ES-I3 (cell line): ENCODE results near the gene GALNT13.

Source experiments
- H3K36me3 ChIP-seq: 2 replicates; pipeline ENCODE4 v1.6.1; 2013; ENCODE audit warnings: mild to moderate bottlenecking, low read length, control low read depth, moderate library complexity; ENCODE audit not compliant: insufficient read depth
- H3K4me1 ChIP-seq: 2 replicates; pipeline ENCODE4 v1.6.1; 2013; ENCODE audit warnings: mild to moderate bottlenecking, control low read depth, low read length; ENCODE audit not compliant: insufficient read depth
- H3K9ac ChIP-seq: 2 replicates; pipeline ENCODE4 v1.6.1; 2013; ENCODE audit warnings: low read depth, mild to moderate bottlenecking, low read length, moderate library complexity
- H3K9me3 ChIP-seq: 2 replicates; pipeline ENCODE4 v1.6.1; 2013; ENCODE audit warnings: mild to moderate bottlenecking, low read length, moderate library complexity; ENCODE audit not compliant: control insufficient read depth, insufficient read depth

Gene GALNT13

GRCh38 chr2:153986488-153987229 lies 114.9 kb downstream of the GALNT13 start:
- Histone ChIP-seq H3K9me3 (no peaks in the 10 kb centered on the region), H3K36me3 (no peaks in the 10 kb centered on the region), H3K4me1 (peaks cover 19% of the 10 kb centered on the region), H3K9ac (no peak overlapping the region)

- Histone ChIP-seq H3K9ac (no peak overlapping the region), H3K4me1 (peaks cover 17% of the 10 kb centered on the region), H3K36me3 (no peaks in the 10 kb centered on the region), H3K9me3 (no peaks in the 10 kb centered on the region)
Measured at GRCh38 chr2:153990771-153991170, 119.0 kb downstream of the GALNT13 start.

GRCh38 chr2:154013514-154013913 lies 141.8 kb downstream of the GALNT13 start:
- Histone ChIP-seq H3K36me3 (no peaks in the 10 kb centered on the region), H3K9ac (no peak overlapping the region), H3K9me3 (no peaks in the 10 kb centered on the region; the same call in 1 of the 2 replicates), H3K4me1 (no peaks in the 10 kb centered on the region)

GRCh38 chr2:154015233-154015632 lies 143.5 kb downstream of the GALNT13 start:
- H3K9me3 ChIP-seq, result no peaks in the 10 kb centered on the region
- no peaks in the 10 kb centered on the region for H3K36me3 ChIP-seq
- no peak overlapping the region for H3K9ac ChIP-seq
- no peaks in the 10 kb centered on the region for H3K4me1 ChIP-seq

- H3K9ac ChIP-seq, result no peak overlapping the region
- H3K9me3 ChIP-seq, result no peaks in the 10 kb centered on the region
- H3K4me1 ChIP-seq, result no peaks in the 10 kb centered on the region
- no peaks in the 10 kb centered on the region for H3K36me3 ChIP-seq
Measured at GRCh38 chr2:154029504-154029903, 157.8 kb downstream of the GALNT13 start.

GRCh38 chr2:154032220-154032619 lies 160.5 kb downstream of the GALNT13 start:
- Histone ChIP-seq H3K36me3 (no peaks in the 10 kb centered on the region), H3K9ac (no peak overlapping the region), H3K4me1 (no peaks in the 10 kb centered on the region), H3K9me3 (no peaks in the 10 kb centered on the region)

GRCh38 chr2:154046493-154046892 lies 174.8 kb downstream of the GALNT13 start:
- Histone ChIP-seq H3K36me3 (no peaks in the 10 kb centered on the region), H3K9me3 (no peaks in the 10 kb centered on the region), H3K9ac (no peak overlapping the region), H3K4me1 (no peaks in the 10 kb centered on the region)

GRCh38 chr2:154048905-154049304 lies 177.2 kb downstream of the GALNT13 start:
- no peak overlapping the region for H3K9ac ChIP-seq
- H3K36me3 ChIP-seq, result no peaks in the 10 kb centered on the region
- H3K9me3 ChIP-seq, result no peaks in the 10 kb centered on the region
- no peaks in the 10 kb centered on the region for H3K4me1 ChIP-seq

- no peaks in the 10 kb centered on the region for H3K36me3 ChIP-seq
- H3K9me3 ChIP-seq, result no peaks in the 10 kb centered on the region
- H3K4me1 ChIP-seq, result no peaks in the 10 kb centered on the region
- no peak overlapping the region for H3K9ac ChIP-seq
Measured at GRCh38 chr2:154049561-154049960, 177.8 kb downstream of the GALNT13 start.

GRCh38 chr2:154067124-154067523 lies 195.4 kb downstream of the GALNT13 start:
- Histone ChIP-seq H3K9ac (no peak overlapping the region), H3K9me3 (no peaks in the 10 kb centered on the region; the same call in none of the 2 replicates), H3K36me3 (no peaks in the 10 kb centered on the region), H3K4me1 (no peaks in the 10 kb centered on the region)

GRCh38 chr2:154078926-154079325 lies 207.2 kb downstream of the GALNT13 start:
- Histone ChIP-seq H3K36me3 (no peaks in the 10 kb centered on the region), H3K9me3 (no peaks in the 10 kb centered on the region), H3K4me1 (no peaks in the 10 kb centered on the region), H3K9ac (no peak overlapping the region)

- H3K4me1 ChIP-seq, result no peaks in the 10 kb centered on the region
- H3K9ac ChIP-seq, result no peak overlapping the region
- no peaks in the 10 kb centered on the region for H3K9me3 ChIP-seq
- H3K36me3 ChIP-seq, result no peaks in the 10 kb centered on the region
Measured at GRCh38 chr2:154092571-154092970, 220.8 kb downstream of the GALNT13 start.

GRCh38 chr2:154093856-154094255 lies 222.1 kb downstream of the GALNT13 start:
- no peaks in the 10 kb centered on the region for H3K36me3 ChIP-seq
- no peaks in the 10 kb centered on the region for H3K4me1 ChIP-seq

GRCh38 chr2:154097833-154098398 lies 226.2 kb downstream of the GALNT13 start:
- Histone ChIP-seq H3K4me1 (no peaks in the 10 kb centered on the region), H3K9me3 (no peaks in the 10 kb centered on the region), H3K9ac (no peak overlapping the region), H3K36me3 (no peaks in the 10 kb centered on the region)

More at GRCh38 chr2:154093856-154094255, 222.1 kb downstream of the GALNT13 start:
- Histone ChIP-seq H3K9me3 (no peaks in the 10 kb centered on the region), H3K9ac (no peak overlapping the region)

- Histone ChIP-seq H3K9ac (no peak overlapping the region), H3K36me3 (no peaks in the 10 kb centered on the region), H3K9me3 (peaks cover 3% of the 10 kb centered on the region; the same call in 1 of the 2 replicates), H3K4me1 (no peaks in the 10 kb centered on the region)
Measured at GRCh38 chr2:154120706-154121105, 249.0 kb downstream of the GALNT13 start.
